Left forelimb (tissue), 1 donor: ENCODE measurements around the gene NUAK1.

ENCODE experiments used
- DNase-seq: peaks from one replicate; pipeline ENCODE4 v3.0.0-alpha.2; 2018; ENCODE audit warnings: low spot score

NUAK1 gene

DNA sequence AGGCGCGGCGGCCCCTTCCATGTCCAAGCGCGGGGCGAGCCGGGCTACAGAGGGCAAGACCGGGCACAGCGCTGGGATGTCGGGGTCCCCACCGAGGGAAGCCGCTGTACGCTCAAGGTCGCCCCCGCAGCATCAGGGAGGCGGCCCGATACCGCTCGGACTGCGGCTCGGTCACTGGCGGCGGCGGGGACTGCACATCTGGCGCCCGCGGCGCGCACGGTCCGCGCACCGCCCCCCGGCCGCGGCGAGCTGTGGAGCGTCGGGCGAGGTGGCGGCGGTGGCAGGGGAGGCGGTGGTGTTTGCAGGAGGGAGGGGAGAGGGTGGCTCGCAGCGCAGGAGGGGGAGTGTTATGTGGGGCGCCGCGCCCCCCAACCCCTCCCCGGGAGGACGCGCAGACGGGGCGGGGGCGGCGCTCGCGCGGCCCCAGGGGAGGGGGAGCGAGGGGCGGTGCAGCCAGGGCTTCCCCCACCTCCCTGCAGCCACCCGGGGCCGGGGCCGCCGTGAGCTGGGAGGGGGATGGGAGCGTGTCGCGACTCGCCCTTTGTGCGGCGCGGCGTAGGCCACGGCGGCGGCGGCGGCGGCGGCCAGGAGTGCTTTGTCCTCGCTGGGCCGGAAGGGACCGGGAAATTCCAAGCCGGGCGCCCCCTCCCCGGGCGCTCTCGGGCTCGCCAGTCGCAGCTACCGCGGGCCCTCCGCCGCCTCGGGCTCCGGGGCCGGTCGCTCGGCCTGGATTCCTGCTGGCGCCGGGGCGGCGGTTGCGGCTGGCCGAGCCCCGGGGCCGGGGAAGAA is at the start of gene NUAK1:
Gene NUAK1 (minus strand): TSS at position 322 of the 789 bp plus-strand sequence. CDS start 301 bp downstream, at position 21.
- peak; percentile 88 for DNase-seq

DNA sequence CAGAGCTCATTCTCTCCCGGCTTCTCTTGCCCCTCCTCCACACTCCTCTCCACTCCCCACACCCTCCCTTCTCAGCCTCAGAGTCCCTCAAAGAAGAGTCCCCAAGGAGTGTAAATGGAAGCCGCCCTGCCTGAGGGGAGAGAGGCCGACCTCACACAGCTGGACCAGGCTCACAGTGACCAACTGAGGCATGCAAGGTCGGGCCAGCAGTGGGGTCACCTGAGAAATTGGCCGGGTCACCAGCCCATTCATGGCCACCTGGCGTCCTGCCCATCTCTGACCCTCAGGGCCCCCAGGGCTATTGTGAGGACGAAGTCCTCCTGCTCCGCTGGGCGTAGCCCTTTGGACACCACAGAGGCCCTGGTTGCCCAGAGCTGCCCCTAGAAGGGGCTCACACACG is 49.5 kb upstream of the NUAK1 start:
- DNase-seq = no peak

DNA sequence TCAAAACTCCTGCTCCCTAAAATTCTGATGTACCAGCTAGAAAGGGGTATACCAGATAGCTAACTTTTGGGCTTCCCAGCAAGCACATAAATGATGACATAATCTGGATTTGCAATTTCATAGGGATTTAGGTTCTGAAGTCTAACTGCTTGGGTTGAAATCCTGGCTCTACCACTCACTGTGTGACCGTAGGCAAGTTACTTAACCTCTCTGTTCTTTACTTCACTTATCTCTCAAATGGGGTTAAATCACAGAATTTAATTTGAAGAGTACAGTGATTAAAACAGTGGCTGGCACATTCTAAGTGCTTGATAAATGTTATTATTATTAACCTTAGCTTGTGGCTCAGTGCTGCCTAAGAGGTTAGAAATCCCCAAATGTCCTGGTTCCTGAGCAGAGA is 49.1 kb upstream of the NUAK1 start:
- DNase-seq = no peak

DNA sequence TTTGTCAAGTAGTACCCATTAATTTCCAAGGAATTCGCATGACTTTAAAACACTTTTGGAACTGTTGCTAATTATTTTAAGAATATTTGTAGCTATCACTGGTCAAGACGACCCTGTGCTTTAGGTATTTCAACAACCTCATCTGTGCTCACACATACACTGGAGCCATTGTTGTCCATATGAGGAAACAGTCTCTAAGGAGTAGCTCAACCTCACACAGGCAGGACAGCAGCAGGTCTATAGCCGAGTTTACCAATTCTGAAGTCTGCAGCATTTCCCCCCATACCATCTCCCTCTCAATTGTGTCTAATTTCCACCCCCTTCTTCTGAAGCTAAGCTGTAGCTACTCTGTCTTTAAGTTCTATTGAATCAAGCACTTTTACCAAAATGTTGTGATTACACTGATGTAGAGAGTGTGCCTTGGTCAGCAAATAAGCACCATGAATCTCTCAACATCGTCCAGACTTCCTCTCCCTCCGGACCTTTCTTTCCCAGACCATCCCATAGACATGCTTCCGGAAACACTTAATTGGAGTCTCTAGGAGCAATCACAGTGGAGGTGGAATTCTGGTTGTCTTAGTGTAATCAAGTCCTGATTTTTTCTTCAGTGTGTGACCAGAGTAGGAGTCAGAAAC is 48.5 kb upstream of the NUAK1 start:
- no peak for DNase-seq

DNA sequence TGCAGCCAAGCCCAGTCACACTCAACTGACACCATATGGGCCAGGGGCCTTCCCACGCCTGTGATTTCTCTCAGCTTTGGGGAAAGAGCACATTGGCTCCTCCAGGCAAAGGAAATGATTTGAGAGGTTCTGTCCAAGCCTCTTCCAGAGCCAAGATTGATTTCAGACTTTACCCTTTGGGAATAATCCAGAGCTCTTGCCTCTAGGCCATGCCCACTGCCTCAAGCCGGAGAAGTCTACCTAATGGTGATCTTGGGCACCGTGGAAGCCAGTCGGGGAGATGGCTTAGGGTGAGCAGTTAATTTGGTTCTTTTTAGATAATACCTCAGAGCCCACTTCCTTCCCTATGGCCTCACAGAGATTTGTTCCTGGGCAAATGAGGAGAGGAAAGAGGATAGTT is 45.0 kb upstream of the NUAK1 start:
- no peak for DNase-seq

DNA sequence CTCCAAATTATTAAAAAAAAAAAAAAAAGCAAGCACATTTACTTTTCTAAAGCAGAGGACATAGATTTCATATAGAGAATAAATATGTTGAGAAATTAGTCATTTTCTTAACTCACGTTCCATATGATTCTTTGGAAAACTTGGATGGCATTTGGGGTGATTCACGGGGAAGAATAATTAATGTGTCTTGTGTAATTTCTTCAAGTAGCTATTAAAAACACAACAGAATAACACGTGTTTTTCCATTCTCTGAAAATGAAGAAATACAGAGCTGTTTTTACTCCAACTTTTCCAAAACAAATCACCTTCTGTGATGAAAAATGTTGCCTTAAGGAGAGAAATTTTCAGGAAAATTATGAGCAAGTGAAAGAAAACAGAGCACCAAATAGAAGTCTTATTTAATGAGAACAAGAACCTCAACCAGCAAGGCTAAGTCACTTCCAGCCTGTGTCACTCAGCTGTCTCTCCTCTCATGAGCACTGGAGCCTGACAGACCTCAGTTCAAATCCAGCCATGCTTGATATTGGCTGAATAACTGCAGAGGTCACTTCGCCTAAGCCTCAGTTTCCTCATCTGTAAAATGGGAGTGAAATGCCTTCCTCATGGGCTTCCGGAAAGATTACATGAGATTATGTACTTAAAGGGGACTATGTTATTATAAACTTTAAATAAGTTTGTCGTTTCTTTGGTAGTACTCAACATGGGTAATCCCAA is 42.8 kb upstream of the NUAK1 start:
- no peak for DNase-seq

DNA sequence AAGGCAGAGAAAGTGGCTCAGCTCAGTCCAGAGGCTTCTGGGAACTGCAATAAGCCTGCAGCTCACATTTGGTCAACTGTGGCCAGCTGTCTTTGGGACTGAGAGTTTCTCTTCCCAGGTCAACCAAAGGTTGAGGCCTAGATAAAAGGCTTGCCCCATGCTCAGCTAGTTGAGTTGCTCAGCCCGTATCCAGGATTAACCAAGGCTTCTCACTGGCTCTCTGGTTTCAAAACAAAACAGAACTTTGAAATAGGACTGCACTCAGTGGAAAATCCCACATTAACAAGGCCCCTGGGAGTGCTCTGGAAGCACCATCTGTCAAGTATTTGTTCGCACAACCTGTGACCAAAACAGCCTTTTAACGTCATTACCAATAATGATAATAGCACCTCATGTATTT is 40.3 kb upstream of the NUAK1 start:
- no peak for DNase-seq

DNA sequence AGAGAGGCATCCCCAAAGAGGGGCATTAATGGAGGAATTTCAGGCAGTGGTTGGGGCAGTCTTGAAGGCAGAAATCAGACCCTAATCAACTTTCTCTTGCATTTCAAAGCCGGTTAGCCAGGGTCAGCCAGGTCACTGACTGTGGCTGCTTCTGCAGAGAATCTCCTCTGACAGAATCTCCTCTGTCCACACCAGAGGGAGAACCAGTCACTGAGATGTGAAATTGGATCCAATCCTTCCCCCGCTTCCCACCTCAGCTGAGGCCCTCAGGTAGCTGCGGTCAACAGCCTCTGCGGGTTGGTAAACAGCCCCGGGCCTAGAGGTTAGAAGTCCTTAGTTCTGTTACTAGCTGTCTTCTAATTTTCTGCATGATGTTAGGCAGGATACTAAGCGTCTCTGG is 39.8 kb upstream of the NUAK1 start:
- DNase-seq = no peak

DNA sequence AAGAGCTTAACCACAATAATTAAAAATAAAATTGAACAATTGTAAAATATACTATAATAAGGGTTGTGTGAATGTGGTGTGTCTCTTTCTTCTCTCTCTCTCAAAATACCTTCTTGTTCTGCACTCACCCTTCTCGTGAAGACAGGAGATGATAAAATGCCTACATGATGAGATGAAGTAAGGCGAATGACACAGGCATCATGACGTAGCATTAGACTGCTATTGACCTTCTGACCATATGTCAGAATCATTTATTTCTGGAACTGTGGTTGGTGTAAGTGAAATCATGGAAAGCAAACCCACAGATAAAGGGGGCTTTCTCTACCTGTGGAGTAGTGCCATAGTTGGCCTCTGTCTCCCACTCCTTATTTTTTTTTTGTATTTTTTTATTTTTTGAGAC is 37.8 kb upstream of the NUAK1 start:
- DNase-seq = no peak

DNA sequence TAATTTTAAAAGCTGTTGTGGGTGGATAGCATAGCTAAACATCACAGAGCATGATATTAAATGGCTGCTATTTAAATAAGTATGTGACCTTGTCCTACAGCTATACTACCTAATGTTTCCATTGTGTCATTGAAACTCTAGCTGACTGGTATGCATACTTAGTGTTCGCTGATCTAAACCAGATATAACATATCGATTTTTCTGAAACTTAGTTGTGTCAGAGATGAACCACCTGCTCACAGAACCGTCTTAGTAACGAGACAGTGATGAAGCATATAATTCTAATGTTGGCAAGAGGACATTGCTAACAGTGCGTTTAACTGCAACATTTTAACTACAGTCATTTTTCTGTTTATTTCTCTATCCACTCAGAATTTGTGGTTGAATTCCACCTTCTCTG is 36.1 kb upstream of the NUAK1 start:
- no peak for DNase-seq

DNA sequence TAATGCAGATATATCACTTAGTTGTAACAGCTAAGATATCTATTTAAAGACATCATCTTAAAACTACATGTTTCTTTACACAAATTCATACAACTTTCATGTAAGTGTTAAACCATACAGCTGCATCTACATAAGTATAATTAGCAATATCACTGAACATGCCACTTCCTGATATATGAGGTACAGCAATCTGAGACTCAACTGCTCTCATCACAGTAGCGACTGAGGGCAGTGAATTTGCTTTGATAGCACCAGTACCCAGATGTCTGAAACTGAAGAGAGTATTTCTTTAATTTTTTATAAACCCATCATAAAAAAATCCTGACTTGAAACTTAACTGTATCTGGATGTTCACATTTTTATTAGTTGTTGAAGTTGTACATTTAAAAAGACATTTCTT is 34.7 kb upstream of the NUAK1 start:
- no peak for DNase-seq

DNA sequence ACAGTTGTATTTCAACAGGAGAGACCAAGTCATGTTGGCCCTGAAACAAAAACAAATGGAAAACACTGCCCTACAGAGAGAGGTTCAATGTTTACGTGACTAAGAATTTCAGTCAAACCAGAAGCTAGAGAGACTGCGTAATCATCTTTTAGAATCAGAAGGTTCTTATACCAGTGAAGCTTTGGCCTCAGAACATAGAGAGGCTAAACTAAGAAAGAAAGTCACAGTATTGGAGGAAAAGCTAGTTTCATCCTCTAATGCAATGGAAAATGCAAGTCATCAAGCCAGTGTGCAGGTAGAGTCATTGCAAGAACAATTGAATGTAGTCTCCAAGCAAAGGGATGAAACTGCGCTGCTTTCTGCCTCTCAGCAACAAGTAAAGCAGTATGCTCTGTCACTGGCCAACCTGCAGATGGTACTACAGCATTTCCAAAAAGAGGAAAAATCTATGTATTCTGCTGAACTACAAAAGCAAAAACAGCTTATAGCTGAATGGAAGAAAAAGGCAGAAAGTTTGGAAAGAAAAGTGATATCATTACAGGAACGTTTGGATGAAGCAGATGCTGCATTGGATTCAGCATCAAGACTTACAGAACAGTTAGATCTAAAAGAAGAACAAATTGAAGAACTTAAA is 32.5 kb upstream of the NUAK1 start:
- DNase-seq = no peak

DNA sequence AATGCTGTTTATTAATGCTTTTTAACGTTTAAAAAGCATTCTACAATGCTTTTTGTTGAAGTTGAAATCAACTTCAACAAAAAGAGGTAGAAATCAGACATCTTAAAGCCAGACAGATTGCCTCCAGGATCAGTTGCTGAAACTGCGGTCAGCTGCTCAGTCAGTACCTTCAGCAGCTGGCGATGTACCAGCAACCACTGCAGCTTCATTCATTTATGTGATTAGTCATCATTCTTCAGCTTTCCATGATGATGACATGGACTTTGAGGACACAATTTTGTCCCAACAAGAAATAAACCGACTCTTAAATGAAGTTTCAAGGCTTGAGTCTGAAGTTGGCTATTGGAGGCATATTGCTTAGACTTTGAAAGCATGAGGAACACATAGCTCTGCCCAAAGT is 31.5 kb upstream of the NUAK1 start:
- no peak for DNase-seq

DNA sequence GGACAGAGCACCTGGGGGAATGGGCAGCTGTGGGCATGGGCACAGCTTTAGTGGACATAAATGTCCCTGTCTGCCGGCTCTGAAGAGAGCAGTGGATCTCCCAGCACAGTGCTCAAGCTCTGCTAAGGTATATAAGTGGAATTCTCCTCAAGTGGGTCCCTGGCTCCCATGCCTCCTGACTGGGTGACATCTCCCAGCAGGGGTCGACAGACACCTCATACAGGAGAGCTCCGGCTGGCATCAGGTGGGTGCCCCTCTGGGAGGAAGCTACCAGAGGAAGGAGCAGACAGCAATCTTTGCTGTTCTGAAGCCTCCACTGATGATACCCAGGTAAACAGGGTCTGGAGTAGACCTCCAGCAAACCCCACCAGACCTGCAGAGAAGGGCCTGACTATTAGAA is 25.0 kb upstream of the NUAK1 start:
- no peak for DNase-seq

DNA sequence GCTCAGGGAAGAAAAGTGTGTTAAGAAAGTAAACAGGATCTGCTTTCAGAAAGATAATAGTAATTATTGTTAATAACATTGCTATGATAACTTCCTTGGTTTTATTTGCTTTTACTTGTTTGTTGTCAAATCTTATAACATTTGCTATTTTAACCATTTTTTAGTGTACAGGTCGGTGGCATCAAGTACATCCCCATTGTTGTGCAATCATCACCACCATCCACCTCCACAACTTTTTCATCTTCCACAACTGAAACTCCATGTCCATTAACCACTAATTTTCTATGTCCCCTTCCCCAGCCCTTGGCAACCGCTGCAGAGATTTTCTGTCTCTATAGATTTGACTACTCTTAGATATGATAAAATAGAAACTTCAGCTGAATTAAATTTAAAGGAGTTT is 22.7 kb upstream of the NUAK1 start:
- no peak for DNase-seq

DNA sequence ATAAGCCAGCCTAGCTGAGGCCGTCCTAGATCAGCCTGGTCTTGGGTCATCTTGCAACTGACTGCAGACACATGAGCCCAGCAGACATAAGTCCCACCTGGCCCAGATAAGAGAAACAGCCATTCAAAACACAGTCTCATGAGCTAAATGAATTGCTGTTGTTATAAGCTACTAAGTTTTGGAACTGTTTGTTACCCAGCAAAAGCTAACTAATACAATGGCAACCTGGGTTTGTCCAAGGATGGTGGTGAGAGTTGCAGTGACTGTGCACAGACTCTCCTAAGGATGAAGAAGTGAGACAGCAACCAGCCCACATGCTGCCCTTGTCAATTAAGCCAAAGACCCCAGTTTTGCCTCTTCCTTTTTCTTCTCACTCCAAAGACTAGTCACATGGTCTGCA is 22.2 kb upstream of the NUAK1 start:
- no peak for DNase-seq

DNA sequence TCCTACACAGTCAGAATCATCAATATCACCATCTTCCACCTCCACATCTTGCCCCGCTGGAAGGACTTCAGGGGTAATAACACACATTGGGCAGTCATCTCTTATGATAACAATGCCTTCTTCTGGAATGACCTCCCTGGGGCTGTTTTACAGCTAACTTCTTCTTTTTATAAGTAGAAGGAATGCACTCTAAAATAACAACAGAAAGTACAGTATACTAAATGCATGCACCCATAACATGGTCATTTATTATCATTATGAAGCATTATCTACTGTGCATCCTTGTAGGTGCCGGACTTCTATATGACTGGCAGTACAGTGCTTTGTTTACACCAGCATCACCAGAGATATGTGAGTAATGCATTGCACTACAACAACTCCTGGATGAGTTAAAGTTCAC is 19.0 kb upstream of the NUAK1 start:
- no peak for DNase-seq

DNA sequence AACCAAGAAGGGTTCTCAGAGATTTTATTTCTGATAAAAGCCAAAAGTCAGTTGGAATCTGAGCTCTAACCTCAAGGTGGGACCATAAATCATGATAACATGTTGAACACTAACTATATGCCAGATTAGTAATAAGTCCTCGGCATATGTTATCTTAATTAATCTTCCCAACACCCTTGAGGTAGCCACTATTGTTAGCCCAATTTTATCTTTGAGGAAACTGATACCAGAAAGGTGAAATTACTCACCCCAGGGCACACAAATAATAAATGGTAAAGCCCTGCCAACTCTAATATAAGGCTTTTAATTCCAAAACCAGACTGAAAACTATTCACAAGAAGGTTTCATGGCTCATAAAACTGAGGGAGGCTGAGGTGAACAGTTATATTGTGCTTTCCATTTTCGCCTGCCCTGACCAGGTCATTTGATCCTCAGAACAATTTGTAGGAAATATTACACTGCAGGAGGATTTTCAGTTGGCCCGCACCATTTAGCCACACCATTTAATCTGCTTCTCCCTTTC is 16.1 kb upstream of the NUAK1 start:
- DNase-seq = no peak

DNA sequence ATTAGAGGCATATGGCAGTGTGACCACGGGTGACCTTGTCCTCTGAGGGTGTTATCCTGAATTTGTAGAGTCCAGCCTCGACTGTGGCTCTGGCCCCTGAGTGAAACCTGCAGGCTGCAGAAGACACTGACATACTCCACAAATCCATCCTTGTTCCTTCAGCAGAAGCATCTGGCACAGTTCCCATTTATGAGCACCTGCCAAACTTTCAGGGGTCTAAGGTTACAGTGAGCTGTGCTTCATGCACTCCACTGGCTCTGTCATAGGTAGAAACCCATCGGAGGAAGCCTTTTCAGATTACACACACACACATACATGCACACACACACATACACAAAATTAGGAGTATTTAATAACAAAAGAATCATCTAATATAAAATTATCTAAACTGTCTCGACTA is 13.6 kb upstream of the NUAK1 start:
- DNase-seq = no peak

DNA sequence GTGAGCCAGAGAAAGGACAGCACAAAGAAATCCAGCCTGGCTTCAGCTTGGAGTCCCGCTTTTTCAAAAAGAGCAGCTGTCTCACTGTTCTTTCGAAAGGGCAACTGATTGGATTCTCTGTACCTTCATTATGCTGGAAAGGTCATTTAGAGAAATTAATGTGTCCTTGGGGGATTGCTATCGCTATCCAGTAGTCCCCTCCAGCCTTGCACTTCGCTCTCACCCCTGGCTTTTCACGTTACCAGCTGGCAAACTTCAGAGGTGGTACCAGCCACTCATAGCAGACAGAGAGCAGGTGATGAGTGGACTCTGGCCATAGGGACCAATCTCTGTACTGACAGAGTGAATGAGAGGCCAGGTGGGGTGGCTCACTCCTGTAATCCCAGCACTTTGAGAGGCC is 11.8 kb upstream of the NUAK1 start:
- DNase-seq = no peak

DNA sequence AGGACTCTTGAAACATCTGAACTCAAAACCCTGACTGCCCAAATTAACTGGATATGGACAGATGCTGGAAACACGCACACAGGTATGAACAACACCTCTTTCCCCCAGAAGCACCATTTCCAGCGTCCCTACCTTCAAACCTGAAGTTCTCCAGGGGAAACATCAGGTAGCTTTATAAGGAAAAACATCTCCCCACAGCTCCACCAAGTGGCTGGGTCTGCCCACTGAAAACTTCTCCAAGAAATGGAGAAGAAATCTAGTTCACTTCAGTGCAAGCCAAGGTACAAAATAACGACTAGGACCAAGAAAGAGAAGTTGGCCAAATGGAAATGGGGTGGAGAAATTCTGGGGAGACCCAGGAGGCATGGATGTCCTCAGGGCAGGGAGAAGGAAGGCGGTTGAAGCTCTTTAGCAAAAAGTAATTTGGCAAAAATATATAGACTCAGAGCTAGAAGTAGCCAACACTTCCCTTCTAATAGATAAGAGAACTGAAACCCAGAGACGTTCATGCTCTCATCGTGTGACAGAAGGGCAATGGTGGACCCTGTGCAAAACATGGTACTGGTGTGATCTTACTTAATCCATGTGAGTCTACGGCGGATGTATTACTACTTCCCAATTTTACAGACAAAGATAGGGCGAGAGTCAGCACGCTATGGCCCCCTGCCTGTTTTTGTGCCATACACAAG is 10.5 kb upstream of the NUAK1 start:
- no peak for DNase-seq

DNA sequence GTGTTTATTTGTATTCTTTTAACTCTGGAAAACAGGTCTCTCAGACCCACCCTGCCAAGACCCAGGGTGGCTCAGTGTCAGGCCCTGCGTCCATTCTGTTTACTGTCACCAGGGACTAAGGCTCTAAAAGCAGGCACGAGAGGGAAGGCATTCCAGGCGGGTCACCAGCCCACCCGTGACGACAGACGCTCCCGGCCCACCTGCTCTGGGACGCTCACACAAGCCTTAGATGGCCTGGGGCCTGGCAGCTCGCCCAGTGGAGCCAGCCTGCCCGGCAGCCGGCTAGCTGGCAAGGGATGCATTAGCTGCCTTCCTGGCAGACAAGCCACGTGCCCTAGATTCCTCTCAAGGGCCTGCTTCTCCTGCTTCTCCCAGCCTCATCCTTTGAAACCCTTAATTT is 9.2 kb upstream of the NUAK1 start:
- DNase-seq = peak; percentile 73
